MM.1S (cell line): ENCODE measurements around the gene VCL.
A peak's percentile ranks its signal among the peaks of the same experiment; 100 is the strongest.

ENCODE experiments used
- DNase-seq: peaks from one replicate; pipeline ENCODE4 v3.0.0-alpha.2; 2015
- H2AFZ ChIP-seq: fragments of 300-600 bp; sonication (generic); 2 replicates; pipeline ENCODE4 v1.6.0; 2016; ENCODE audit warnings: antibody characterized with exemption, low read length
- H3F3A ChIP-seq: fragments of 300-600 bp; sonication (generic); 2 replicates; pipeline ENCODE4 v1.6.1; 2016; ENCODE audit warnings: mild to moderate bottlenecking, antibody characterized with exemption, low read length, moderate library complexity, mixed read lengths; ENCODE audit not compliant: insufficient read depth
- H3K27ac ChIP-seq: fragments of 300-600 bp; sonication (generic); 2 replicates; pipeline ENCODE4 v1.5.1; 2016; ENCODE audit warnings: mild to moderate bottlenecking, low read length
- H3K27me3 ChIP-seq: fragments of 300-600 bp; sonication (generic); replicated peaks from 2 replicates; pipeline ENCODE4 v1.6.0; 2016; ENCODE audit warnings: low read length; ENCODE audit not compliant: insufficient read depth
- H3K36me3 ChIP-seq: fragments of 300-600 bp; sonication (generic); replicated peaks from 2 replicates; pipeline ENCODE4 v1.6.1; 2016; ENCODE audit warnings: mild to moderate bottlenecking, low read length, mixed read lengths; ENCODE audit not compliant: insufficient read depth
- H3K4me1 ChIP-seq: fragments of 300-600 bp; sonication (generic); 2 replicates; pipeline ENCODE4 v1.6.1; 2016; ENCODE audit warnings: low read length, mixed read lengths
- H3K4me2 ChIP-seq: fragments of 300-600 bp; sonication (generic); 2 replicates; pipeline ENCODE4 v1.6.0; 2016; ENCODE audit warnings: low read depth, low read length
- H3K4me3 ChIP-seq: fragments of 300-600 bp; sonication (generic); 2 replicates; pipeline ENCODE4 v1.5.1; 2016; ENCODE audit warnings: low read length, mixed read lengths
- H3K79me2 ChIP-seq: fragments of 300-600 bp; sonication (generic); 2 replicates; pipeline ENCODE4 v1.6.1; 2016; ENCODE audit warnings: mixed run types, low read length, mixed read lengths
- H3K9ac ChIP-seq: fragments of 300-600 bp; sonication (generic); 2 replicates; pipeline ENCODE4 v1.6.1; 2016; ENCODE audit warnings: low read length, mixed read lengths
- H3K9me2 ChIP-seq: fragments of 300-600 bp; sonication (generic); replicated peaks from 2 replicates; pipeline ENCODE4 v1.6.1; 2016; ENCODE audit warnings: mild to moderate bottlenecking, low read length, mixed read lengths; ENCODE audit not compliant: insufficient read depth
- H3K9me3 ChIP-seq: fragments of 300-600 bp; sonication (generic); replicated peaks from 2 replicates; pipeline ENCODE4 v1.6.1; 2016; ENCODE audit warnings: mild to moderate bottlenecking, low read length, mixed read lengths; ENCODE audit not compliant: insufficient read depth
- H4K20me1 ChIP-seq: fragments of 300-600 bp; sonication (generic); 2 replicates; pipeline ENCODE4 v1.6.1; 2016; ENCODE audit warnings: mild to moderate bottlenecking, low read length, moderate library complexity, mixed read lengths; ENCODE audit not compliant: insufficient read depth
- EZH2 ChIP-seq: fragments of 300-600 bp; sonication (generic); optimal IDR thresholded peaks from 2 replicates; pipeline ENCODE3; 2017; ENCODE audit warnings: low read depth, mild to moderate bottlenecking, antibody characterized with exemption, low read length, mixed read lengths
- EZH2phosphoT487 ChIP-seq: fragments of 300-600 bp; sonication (generic); IDR thresholded peaks from 2 replicates; pipeline ENCODE4 v1.6.1; 2018; ENCODE audit warnings: antibody characterized with exemption, low read length
- TF ChIP-seq, protein P1 (sequence below): fragments of 300-600 bp; sonication (generic); IDR thresholded peaks from 2 replicates; pipeline ENCODE4 v1.5.1; 2016; ENCODE audit warnings: antibody characterized with exemption, low read length, mixed read lengths

Gene VCL

GRCh38 chr10:74103560-74104258 is 105.8 kb downstream of the VCL start:
- H3K79me2 ChIP-seq, result no peaks in the 10 kb centered on the region
- DNase-seq, result peak; percentile 49
- H3K9me3 ChIP-seq, result no peaks in the 10 kb centered on the region
- H3K27ac ChIP-seq, result no peak overlapping the region
- no peak overlapping the region for H3K9ac ChIP-seq
- no peaks in the 10 kb centered on the region for H3K27me3 ChIP-seq
- H3K4me3 ChIP-seq, result no peak overlapping the region
- H3K4me1 ChIP-seq, result no peaks in the 10 kb centered on the region
- H3K4me2 ChIP-seq, result no peak overlapping the region
- H4K20me1 ChIP-seq, result no peaks in the 10 kb centered on the region
- no peaks in the 10 kb centered on the region for H3K9me2 ChIP-seq
- no peak for TF ChIP-seq EZH2phosphoT487
- TF ChIP-seq, protein P1, sequence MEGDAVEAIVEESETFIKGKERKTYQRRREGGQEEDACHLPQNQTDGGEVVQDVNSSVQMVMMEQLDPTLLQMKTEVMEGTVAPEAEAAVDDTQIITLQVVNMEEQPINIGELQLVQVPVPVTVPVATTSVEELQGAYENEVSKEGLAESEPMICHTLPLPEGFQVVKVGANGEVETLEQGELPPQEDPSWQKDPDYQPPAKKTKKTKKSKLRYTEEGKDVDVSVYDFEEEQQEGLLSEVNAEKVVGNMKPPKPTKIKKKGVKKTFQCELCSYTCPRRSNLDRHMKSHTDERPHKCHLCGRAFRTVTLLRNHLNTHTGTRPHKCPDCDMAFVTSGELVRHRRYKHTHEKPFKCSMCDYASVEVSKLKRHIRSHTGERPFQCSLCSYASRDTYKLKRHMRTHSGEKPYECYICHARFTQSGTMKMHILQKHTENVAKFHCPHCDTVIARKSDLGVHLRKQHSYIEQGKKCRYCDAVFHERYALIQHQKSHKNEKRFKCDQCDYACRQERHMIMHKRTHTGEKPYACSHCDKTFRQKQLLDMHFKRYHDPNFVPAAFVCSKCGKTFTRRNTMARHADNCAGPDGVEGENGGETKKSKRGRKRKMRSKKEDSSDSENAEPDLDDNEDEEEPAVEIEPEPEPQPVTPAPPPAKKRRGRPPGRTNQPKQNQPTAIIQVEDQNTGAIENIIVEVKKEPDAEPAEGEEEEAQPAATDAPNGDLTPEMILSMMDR, result peak; percentile 68
- no peak for TF ChIP-seq EZH2
- no peaks in the 10 kb centered on the region for H3K36me3 ChIP-seq
- no peaks in the 10 kb centered on the region for H3F3A ChIP-seq
- no peak overlapping the region for H2AFZ ChIP-seq

DNA sequence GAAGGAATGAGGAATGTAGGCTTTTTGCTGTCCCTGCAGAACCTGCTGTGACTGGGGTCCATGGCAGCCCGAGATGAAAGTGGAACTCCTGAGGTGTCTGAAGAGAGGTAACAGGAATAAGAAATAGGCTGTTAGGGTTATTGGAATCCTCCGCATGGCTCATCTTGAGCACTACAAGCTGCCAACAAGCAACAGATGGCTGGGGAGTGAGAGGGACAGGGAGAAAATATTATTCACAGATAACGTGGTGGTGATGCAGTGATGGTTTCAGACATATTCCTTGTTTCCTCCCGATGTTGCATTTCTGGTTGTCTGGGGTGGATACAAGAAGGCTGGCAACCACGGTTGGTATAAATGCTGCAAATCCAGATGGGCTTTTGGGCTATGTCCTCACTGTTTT is 106.6 kb downstream of the VCL start:
- TF ChIP-seq, protein P1, result no peak
- no peaks in the 10 kb centered on the region for H3F3A ChIP-seq

GRCh38 chr10:74104996-74105395 is 107.1 kb downstream of the VCL start:
- Histone ChIP-seq H3K4me2 (no peak overlapping the region), H3K9me3 (no peaks in the 10 kb centered on the region), H2AFZ (no peak overlapping the region), H3K27me3 (no peaks in the 10 kb centered on the region), H4K20me1 (no peaks in the 10 kb centered on the region), H3K4me3 (no peak overlapping the region), H3K36me3 (no peaks in the 10 kb centered on the region), H3K27ac (no peak overlapping the region), H3K79me2 (no peaks in the 10 kb centered on the region), H3K9ac (no peak overlapping the region), H3K4me1 (no peaks in the 10 kb centered on the region), H3K9me2 (no peaks in the 10 kb centered on the region), H3F3A (no peaks in the 10 kb centered on the region)
- TF ChIP-seq EZH2phosphoT487 (no peak), EZH2 (no peak)
- TF ChIP-seq, protein P1, result no peak
- no peak for DNase-seq

More for the DNA sequence above, 106.6 kb downstream of the VCL start:
- H3K9me2 ChIP-seq, result no peaks in the 10 kb centered on the region
- no peaks in the 10 kb centered on the region for H3K27me3 ChIP-seq
- H3K36me3 ChIP-seq, result no peaks in the 10 kb centered on the region
- no peak for DNase-seq
- H4K20me1 ChIP-seq, result no peaks in the 10 kb centered on the region
- no peak overlapping the region for H2AFZ ChIP-seq
- H3K27ac ChIP-seq, result no peak overlapping the region
- H3K4me3 ChIP-seq, result no peak overlapping the region
- no peak overlapping the region for H3K4me2 ChIP-seq
- no peaks in the 10 kb centered on the region for H3K79me2 ChIP-seq
- H3K4me1 ChIP-seq, result no peaks in the 10 kb centered on the region
- H3K9ac ChIP-seq, result no peak overlapping the region
- H3K9me3 ChIP-seq, result no peaks in the 10 kb centered on the region
